ENCODE data around the gene POMGNT1.
"Not testable (repeated sequence)": the region's sequence is repeated elsewhere in the genome, so short reads cannot be mapped to it uniquely, and the experiment has no call there.

POMGNT1 gene

DNA sequence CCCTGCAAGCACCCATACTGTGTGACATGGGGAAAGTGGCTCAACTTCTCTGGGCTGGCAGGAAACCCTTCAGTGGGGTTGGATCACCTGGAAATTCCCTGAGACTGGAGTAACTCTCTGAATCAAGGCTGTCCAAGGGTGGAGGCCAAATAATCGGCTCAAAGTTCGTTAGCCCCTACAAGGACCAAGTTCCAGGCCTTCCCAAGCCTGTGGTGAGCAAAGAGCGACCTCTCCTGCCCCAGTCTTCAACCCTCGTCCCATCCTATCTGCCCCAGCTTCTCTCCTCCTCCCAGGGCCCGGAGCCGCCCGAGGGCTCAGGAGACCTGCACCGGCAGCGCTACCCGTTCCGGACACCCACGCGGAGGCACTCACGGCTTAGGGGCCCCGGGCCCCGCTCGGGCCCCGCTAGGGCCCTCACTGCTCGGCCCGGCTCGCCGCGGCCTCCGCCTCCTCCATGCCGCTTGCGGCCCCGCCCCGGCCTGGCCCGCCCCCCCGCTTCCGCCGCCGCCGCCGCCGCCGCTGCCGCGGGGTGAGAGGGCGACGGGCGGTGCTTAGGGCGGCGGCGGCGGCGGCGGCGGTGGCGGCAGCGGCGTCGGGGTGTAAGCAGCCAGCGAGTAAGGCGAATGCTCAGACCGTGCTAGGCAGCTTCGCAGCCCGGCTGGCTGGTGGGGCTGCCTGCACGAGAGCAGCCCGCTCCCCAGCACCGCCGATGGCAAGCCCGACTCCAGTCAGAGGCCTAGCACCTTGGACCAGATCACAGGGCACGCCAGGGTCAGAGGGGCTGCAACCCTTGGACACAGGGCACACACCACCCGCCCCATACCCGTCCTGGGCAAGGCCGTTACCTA lies at the start of gene POMGNT1:
POMGNT1 (minus strand) TSS at position 471 of the 848 bp plus-strand sequence. CDS start 613 bp downstream, outside the sequence.
- peak; percentile 88 for DNase-seq

DNA sequence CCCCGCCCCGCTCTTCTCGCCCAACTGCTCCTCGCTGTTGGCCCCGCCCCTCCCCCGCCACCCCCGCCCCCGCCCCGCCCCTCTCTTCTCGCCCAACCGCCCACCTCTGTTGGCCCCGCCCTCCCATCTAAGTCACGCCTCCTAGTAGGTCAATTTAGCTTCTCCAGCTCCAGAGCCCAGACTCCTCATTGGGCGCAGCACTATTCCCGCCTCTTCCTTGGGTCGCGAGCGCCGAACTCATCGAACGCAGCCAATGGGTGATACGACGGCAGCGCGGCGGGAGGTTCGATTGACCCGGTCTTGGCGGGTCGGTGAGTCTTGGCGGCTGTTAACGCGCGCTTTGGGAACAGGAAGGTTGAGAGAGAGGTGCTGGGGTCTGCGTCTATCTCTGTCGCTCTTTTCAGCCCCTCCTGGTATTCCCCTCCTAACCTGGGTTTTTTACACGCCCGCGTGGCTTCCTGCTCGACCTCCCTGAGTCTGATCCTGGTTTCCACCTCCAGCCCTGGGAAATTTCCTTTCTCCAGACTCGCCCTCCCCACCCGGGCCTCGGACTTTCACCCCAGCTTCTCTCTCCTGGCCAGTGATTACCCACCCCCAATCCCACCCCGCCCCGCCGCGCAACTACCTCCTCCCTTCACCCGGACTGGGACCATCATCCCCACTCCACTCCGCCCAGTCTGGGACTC lies 49.3 kb upstream of the POMGNT1 start, which contains the start of gene RAD54L:
RAD54L (plus strand) TSS at position 328 of the 686 bp plus-strand sequence. CDS start 643 bp downstream, outside the sequence.
- peak; percentile 96 for DNase-seq

GRCh38 chr1:46246548-46247435 lies 48.6 kb upstream of the POMGNT1 start:
- peak; percentile 87 for DNase-seq

DNA sequence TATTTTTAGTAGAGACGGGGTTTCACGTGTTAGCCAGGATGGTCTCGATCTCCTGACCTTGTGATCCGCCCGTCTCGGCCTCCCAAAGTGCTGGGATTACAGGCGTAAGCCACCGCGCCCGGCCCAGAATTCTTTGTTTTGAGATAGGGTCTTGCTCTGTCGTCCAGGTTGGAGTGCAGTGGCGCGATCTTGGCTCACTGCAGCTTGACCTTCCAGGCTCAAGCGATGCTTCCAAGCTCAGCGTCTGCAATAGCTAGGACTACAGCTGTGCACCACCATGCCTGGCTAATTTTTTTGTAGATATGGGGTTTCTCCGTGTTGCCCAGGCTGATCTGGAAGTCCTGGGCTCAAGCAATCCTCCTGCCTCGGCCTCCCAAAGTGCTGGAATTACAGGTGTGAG lies 47.9 kb upstream of the POMGNT1 start:
- not testable (repeated sequence) for DNase-seq

GRCh38 chr1:46244656-46245371 lies 46.6 kb upstream of the POMGNT1 start:
- DNase-seq = no peak

GRCh38 chr1:46243831-46244230 lies 45.6 kb upstream of the POMGNT1 start:
- DNase-seq = not testable (repeated sequence)

- no peak for DNase-seq
Observed at GRCh38 chr1:46242918-46243317, 44.7 kb upstream of the POMGNT1 start.

GRCh38 chr1:46241733-46242132 lies 43.5 kb upstream of the POMGNT1 start:
- DNase-seq = not testable (repeated sequence)

DNA sequence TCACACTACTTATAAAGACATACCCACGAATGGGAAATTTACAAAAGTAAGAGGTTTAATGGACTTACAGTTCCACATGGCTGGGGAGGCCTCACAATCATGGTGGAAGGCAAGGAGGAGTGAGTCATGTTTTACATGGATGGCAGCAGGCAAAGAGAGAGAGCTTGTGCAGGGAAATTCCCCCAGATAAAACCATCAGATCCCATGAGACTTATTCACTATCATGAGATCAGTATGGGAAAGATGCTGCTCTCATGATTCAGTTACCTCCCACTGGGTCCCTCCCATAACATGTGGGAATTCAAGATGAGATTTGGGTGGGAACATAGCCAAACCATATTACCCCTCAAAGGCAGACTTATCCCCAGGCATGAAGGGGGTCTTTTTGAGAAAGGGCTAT lies 40.6 kb upstream of the POMGNT1 start:
- not testable (repeated sequence) for DNase-seq

DNA sequence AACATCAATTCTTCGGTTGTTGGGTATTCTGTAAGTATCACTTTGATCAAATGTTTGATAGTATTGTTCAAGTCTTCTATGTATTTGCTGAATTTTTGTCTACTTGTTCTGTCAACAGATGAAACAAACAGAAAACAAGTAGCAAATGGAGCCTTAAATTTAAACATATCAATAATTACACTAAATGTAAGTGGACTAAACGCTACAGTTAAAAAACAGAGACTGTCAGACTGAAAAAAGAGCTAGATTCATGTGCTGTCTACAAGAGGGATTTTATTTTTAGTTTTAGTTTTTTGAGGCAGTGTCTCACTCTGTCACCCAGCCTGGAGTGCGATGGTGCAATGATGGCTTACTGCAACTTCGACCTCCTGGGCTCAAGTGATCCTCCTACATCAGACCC lies 38.6 kb upstream of the POMGNT1 start:
- DNase-seq = no peak

DNA sequence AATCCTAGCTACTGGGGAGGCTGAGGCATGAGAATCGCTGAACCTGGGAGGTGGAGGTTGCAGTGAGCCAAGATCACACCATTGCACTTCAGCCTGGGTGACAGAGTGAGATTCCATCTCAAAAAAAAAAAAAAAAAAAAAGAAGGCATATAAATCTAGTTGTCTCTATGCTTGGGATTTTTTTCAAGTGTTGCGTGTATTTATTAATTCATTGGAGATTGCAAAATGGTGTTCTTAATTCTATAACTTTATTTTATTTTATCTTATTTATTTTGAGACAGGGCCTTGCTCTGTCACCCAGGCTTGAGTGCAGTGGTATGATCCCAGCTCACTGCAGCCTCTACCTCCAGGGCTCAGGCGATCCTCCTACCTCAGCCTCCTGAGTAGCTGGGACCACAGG lies 33.0 kb upstream of the POMGNT1 start:
- DNase-seq = not testable (repeated sequence)

- no peak for DNase-seq
Observed at GRCh38 chr1:46224966-46225365, 26.7 kb upstream of the POMGNT1 start.

DNA sequence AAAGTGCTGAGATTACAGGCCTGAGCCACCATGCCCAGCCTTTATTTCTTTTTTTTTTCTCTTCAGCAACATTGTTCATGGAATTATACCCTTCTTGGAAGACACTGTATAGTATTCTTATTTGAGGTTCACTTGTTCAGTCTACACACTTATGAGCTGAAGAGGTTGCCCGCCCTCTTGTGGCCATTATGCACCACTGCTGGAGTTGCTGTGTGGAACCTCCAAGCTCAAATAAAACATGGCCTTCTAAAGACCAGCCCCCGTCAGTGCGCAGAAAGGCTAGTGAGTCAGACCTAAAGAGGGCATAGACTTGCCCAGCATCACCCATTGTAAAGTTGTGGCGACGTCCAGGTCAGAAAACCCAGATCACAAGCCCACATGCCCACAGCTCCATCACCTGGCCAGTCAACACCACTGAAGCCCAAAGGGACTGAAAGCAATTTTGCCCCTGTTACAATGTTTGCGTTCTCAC lies 25.3 kb upstream of the POMGNT1 start:
- DNase-seq = peak; percentile 70

- not testable (repeated sequence) for DNase-seq
Observed at GRCh38 chr1:46223055-46223454, 24.8 kb upstream of the POMGNT1 start.

- no peak for DNase-seq
Observed at GRCh38 chr1:46221749-46222148, 23.5 kb upstream of the POMGNT1 start.

- DNase-seq = no peak
Observed at GRCh38 chr1:46220808-46221207, 22.6 kb upstream of the POMGNT1 start.

GRCh38 chr1:46219551-46220520 lies 21.6 kb upstream of the POMGNT1 start:
- no peak for DNase-seq

- no peak for DNase-seq
Observed at GRCh38 chr1:46218443-46218842, 20.2 kb upstream of the POMGNT1 start.

DNA sequence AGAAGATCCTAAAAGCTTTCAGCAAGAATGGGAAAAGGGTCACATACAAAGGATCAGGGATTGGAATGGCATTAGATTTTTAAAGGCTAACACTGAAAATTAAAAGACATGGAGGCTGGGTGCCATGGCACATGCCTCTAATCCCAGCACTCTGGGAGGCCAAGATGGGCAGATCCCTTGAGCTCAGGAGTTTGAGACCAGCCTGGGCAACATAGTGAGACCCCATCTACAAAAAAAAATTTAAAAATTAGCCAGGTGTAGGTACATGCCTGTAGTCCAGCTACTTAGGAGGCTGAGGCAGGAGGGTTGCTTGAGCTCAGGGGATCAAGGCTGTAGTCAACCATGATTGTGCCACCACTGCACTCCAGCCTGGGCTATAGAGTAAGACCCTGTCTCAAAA lies 17.3 kb upstream of the POMGNT1 start:
- no peak for DNase-seq

DNA sequence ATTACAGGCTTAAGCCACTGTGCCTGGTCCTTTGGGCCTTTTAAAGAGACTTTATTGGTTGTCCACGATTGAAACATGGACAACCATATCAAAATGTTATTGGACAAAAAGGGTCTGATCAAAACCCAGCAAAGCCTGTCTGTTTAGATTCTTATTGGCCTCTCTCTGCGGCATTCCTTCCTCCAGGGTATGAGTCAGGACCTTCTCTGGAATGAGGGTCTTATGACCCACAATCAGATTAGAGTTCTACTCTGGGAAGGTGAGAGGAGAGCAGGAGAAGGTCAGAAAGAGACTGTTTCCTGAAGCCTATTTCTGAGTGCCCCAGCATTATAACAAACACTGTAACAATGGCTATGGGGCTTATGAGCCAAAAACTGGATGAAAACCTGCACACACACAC lies 12.8 kb upstream of the POMGNT1 start:
- no peak for DNase-seq

DNA sequence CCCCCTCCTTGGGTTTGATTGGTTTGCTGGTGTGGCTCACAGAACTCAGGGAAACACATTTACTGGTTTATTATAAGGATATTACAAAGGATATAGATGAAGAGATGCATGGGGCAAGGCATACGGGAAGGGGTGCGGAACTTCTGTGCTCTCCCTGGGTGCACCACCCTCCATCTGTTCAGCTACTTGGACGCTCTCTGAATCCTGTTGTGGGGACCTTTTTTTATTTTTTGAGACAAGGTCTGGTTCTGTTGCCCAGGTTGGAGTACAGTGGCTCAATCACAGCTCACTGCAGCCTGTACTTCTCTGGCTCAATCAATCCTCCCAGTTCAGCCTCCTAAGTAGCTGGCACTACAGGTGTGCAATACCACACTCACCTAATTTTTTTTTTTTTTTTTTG lies 12.3 kb upstream of the POMGNT1 start:
- DNase-seq = no peak

All from activated CD8-positive, alpha-beta memory T cell treated with anti-CD3 and anti-CD28 coated beads, Interleukin-2, amount 50 U/mL, for 48 hours (primary cell).